Measurements from ENCODE around the gene PPIF. TPM values are rescaled to one million over a fixed set of nuclear protein-coding genes. Genes with fewer than 3 reads are reported as not detected.

PPIF gene
- total RNA-seq, 1 experiment from 2014 or later, result 160 TPM

- no TSS peak for BruUV-seq (replicated peaks)
- CTCF ChIA-PET, result no interaction called here
- H3K27ac ChIP-seq (ENCODE audit: low read depth, low read length, poor library complexity, severe bottlenecking), result no peak overlapping the region
- intact Hi-C loops (cut with micrococcal nuclease; ENCODE audit: unreplicated experiment), result no loop called here
- no peaks in the 10 kb centered on the region for H3K4me1 ChIP-seq (ENCODE audit: insufficient read depth, low read length, poor library complexity, severe bottlenecking)
- H3K4me3 ChIP-seq (ENCODE audit: low read depth, low read length, poor library complexity, severe bottlenecking), result no peak overlapping the region
- DNase-seq (ENCODE audit: low spot score), result no peak
- TF ChIP-seq EZH2 (IDR thresholded peaks at IDR 0.05; ENCODE audit: borderline replicate concordance, low read depth, low read length, poor library complexity, severe bottlenecking), result no peak
- TF ChIP-seq CTCF (conservative IDR thresholded peaks at IDR 0.05; ENCODE audit: low read depth, low read length), result no peak
- no peaks in the 10 kb centered on the region for H3K36me3 ChIP-seq (ENCODE audit: insufficient read depth, low read length, poor library complexity, severe bottlenecking)
- H3K9me3 ChIP-seq (ENCODE audit: low read depth, low read length, poor library complexity, severe bottlenecking), result no peaks in the 10 kb centered on the region
- POLR2A ChIA-PET (ENCODE audit: low non-redundant PET), result no interaction called here
- no peaks in the 10 kb centered on the region for H3K27me3 ChIP-seq (replicated peaks; ENCODE audit: insufficient read depth, low read depth, low read length, poor library complexity)
Measured at GRCh38 chr10:79392020-79392398, 44.7 kb downstream of the PPIF start.

- no TSS peak for BruUV-seq (replicated peaks)
- H3K27me3 ChIP-seq (replicated peaks; ENCODE audit: insufficient read depth, low read depth, low read length, poor library complexity), result no peaks in the 10 kb centered on the region
Measured at GRCh38 chr10:79392506-79393176, 45.4 kb downstream of the PPIF start.

GRCh38 chr10:79393221-79393923 lies 46.1 kb downstream of the PPIF start:
- Histone ChIP-seq H3K4me3 (ENCODE audit: low read depth, low read length, poor library complexity, severe bottlenecking) (no peak overlapping the region), H3K36me3 (ENCODE audit: insufficient read depth, low read length, poor library complexity, severe bottlenecking) (no peaks in the 10 kb centered on the region), H3K9me3 (ENCODE audit: low read depth, low read length, poor library complexity, severe bottlenecking) (no peaks in the 10 kb centered on the region), H3K4me1 (ENCODE audit: insufficient read depth, low read length, poor library complexity, severe bottlenecking) (no peaks in the 10 kb centered on the region), H3K27ac (ENCODE audit: low read depth, low read length, poor library complexity, severe bottlenecking) (no peak overlapping the region), H3K27me3 (replicated peaks; ENCODE audit: insufficient read depth, low read depth, low read length, poor library complexity) (no peaks in the 10 kb centered on the region)
- TF ChIP-seq EZH2 (IDR thresholded peaks at IDR 0.05; ENCODE audit: borderline replicate concordance, low read depth, low read length, poor library complexity, severe bottlenecking), result no peak
- no peak for TF ChIP-seq CTCF (conservative IDR thresholded peaks at IDR 0.05; ENCODE audit: low read depth, low read length)
- BruUV-seq (replicated peaks), result no TSS peak
- ChIA-PET POLR2A (ENCODE audit: low non-redundant PET) (no interaction called here), CTCF (no interaction called here)
- no peak for DNase-seq (ENCODE audit: low spot score)
- intact Hi-C loops (cut with micrococcal nuclease; ENCODE audit: unreplicated experiment), result no loop called here

More at GRCh38 chr10:79392506-79393176, 45.4 kb downstream of the PPIF start:
- POLR2A ChIA-PET (ENCODE audit: low non-redundant PET), result no interaction called here
- Histone ChIP-seq H3K4me1 (ENCODE audit: insufficient read depth, low read length, poor library complexity, severe bottlenecking) (no peaks in the 10 kb centered on the region), H3K27ac (ENCODE audit: low read depth, low read length, poor library complexity, severe bottlenecking) (no peak overlapping the region), H3K4me3 (ENCODE audit: low read depth, low read length, poor library complexity, severe bottlenecking) (no peak overlapping the region), H3K9me3 (ENCODE audit: low read depth, low read length, poor library complexity, severe bottlenecking) (no peaks in the 10 kb centered on the region), H3K36me3 (ENCODE audit: insufficient read depth, low read length, poor library complexity, severe bottlenecking) (no peaks in the 10 kb centered on the region)
- no peak for DNase-seq (ENCODE audit: low spot score)
- intact Hi-C loops (cut with micrococcal nuclease; ENCODE audit: unreplicated experiment), result no loop called here
- TF ChIP-seq CTCF (conservative IDR thresholded peaks at IDR 0.05; ENCODE audit: low read depth, low read length) (no peak), EZH2 (IDR thresholded peaks at IDR 0.05; ENCODE audit: borderline replicate concordance, low read depth, low read length, poor library complexity, severe bottlenecking) (no peak)
- CTCF ChIA-PET, result no interaction called here

Data from A673 (cell line).